Raji (cell line): ENCODE measurements around the gene CHRM1.

Experiments
- POLR2A ChIP-seq: IDR thresholded peaks from 2 replicates; pipeline ENCODE4 v1.6.1; 2011; ENCODE audit warnings: low read depth, low read length, control low read depth; ENCODE audit not compliant: insufficient read depth

CHRM1 gene

DNA sequence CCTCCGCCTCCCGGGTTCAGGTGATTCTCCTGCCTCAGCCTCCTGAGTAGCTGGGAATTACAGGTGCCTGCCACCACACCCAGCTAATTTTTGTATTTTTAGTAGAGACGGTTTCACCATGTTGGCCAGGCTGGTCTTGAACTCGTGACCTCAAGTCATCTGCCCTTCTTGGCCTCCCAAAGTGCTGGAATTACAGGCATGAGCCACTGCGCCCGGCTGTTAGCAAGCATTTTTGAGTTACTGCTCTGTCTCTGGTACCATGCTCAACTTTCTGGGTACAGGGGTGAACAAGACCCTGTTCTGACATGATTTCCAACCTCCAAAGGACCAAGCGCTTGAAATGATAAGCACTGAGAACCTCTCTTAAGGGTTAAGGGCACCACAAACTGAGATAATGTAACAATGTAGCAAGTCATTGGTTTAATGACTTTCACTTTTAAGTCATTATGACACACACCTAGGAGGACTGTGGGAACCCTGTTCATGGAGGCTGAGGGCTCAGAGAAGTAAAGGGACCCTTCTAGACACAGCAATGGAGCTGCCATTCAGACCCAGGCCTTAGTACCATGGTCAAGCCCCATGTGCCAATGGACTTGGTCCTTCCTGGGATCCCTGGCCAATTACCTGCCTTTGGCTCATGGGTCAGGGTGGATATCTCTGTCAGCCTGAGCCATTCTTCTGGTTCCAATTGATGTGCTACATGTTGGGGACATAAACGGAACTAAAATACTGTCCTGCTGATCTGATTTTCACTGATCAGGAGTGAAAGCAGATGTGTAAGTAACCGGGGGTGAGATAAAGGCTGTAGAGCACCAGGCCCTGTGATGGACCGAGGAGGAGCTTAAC, 28.9 kb downstream of the CHRM1 start:
- no peak for TF ChIP-seq POLR2A

DNA sequence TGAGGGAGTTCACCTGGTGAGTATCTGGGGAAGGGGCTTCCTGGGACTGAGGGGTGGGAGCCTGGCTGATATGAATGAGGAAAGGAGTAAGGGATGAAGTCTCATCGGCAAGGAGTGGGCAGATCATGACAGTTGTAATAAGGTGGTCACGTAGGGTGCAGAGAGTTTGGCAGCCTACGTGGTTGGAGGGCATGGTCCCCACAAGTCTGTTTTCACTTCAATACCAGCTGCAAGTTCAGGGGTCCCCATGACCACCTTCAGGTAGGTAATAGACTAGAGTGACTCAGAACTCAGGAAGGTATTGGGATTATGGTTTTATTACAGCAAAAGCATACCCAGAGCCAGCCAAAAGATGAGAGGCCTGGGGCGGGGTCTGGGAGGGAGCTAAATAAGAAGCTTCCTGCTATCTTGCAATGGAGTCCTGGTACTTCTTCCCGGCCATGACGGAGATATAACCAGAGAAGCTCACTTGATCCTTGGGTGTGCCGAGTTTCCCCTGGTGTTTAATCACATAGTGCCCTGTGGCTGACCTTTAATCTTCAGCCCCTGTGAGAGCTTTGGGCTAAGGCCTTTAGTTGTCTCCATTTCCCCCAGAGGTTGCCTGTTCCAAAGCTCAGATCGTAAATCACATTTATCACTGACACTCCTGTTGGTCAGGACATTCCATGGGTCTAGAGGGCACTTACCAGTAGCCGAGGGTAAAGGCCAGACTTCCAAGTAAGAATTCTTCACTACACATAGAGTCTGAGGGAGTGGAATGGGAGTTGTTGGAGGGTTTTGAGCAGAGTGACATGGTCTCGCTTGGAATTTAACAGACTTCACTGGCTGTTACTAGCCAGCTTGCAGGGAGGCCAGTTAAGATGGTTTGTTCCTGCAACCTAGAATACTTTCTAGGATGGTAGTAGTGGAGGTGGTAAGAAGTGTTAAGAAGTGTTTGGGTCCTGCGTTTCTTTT, 31.4 kb downstream of the CHRM1 start:
- no peak; the same call in 1 of the 2 replicates for TF ChIP-seq POLR2A

DNA sequence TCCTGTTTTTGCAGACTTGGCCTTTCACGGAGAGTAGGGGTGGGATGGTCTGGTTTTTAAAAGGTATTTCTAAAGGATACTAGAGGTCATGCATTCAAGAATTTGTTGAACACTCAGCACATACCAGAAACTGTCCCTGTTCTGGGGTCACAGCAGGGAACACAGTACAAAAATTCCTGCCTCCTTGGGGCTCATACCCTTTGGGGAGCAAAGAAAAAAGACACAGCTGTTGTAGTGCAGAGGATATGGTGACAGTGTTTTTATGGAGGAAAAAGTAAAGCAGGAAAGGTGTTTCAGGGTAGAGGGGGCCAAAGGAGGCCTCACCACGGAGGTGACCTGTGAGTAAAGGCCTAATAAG, 32.1 kb downstream of the CHRM1 start:
- TF ChIP-seq POLR2A: no peak

DNA sequence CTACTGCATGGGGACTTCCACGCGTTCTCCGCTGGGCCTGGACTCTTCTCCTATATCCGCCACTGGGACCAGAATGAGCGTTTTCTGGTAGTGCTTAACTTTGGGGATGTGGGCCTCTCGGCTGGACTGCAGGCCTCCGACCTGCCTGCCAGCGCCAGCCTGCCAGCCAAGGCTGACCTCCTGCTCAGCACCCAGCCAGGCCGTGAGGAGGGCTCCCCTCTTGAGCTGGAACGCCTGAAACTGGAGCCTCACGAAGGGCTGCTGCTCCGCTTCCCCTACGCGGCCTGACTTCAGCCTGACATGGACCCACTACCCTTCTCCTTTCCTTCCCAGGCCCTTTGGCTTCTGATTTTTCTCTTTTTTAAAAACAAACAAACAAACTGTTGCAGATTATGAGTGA, 32.8 kb downstream of the CHRM1 start:
- no peak for TF ChIP-seq POLR2A

DNA sequence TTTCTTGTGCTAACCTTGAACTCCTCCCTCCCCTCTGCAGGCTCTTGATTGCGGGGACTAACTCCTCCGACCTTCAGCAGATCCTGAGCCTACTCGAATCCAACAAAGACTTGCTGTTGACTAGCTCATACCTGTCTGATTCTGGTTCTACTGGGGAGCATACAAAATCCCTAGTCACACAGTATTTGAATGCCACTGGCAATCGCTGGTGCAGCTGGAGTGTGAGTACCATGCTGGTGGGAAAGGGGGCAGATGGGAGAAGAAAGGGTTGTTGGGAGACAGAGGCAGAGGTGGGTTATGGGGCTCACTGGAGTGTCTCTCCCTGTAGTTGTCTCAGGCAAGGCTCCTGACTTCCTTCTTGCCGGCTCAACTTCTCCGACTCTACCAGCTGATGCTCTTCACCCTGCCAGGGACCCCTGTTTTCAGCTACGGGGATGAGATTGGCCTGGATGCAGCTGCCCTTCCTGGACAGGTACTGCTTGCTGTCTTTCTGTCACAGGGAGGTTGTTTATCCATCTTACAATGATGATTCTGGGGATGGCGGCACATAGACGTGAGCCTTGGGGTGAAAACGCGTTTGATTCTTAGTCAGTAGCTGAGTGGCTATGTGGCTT, 35.9 kb downstream of the CHRM1 start:
- no peak for TF ChIP-seq POLR2A

DNA sequence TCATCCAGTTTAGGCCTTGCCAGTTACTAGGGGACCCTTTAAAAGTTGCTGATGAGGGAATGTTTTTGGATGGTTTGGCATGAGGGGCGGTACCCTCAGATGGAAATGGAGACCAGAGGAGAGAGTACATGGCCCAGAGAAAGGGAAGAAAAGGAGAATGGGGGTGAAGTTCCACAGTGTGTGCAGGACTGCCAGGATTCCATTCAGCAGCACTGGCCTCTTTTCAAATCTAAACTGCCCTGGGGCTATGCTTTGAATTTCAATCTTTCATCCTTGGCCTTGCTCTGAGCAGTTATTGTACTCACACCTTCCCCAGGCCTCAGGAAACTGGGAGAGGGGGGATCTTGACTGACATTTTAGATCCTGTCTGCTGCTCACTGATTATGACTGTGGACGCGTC, 37.5 kb downstream of the CHRM1 start:
- no peak for TF ChIP-seq POLR2A

DNA sequence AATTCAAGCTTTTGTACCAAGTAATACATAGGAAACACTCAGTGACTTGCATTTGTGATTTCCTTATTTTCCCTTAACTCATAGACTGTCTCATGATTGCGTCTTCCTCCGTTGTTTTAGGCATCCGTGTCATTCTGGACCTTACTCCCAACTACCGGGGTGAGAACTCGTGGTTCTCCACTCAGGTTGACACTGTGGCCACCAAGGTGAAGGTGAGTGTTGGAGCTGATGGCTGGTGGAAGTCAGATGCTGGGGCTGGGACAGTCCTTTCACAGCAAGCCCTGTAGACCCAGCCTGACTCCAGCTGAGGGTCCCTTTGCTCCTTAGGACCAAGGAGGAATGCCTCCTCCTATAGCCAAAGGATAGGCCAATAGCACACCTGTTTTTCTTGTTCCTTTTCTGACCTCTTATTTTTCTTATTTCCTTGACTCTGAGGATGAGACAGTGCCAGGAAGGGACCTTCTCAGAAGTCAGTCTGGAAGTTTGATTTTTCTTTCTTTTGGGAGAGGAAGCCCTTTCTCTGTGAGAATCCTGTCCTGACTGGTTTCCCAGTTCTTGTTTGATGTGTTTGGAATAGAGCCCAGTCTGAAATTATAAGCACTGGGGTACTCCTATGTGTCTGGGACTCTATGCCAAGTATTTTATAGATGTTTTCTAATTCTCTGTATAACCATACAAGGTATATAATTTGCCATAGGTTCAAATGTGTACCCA, 38.2 kb downstream of the CHRM1 start:
- TF ChIP-seq POLR2A: no peak

DNA sequence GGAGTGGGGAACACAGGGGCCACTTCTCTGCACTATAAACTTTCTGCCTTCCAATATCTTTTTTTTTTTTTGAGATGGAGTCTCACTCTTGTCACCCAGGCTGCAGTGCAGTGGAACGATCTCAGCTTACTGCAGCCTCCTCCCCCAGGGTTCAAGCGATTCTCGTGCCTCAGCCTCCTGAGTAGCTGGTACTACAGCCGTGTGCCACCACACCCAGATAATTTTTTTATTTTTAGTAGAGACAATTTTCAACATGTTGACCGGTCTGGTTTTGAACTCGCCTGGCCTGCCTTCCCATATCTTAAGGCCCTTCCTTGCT, 38.8 kb downstream of the CHRM1 start:
- no peak for TF ChIP-seq POLR2A

DNA sequence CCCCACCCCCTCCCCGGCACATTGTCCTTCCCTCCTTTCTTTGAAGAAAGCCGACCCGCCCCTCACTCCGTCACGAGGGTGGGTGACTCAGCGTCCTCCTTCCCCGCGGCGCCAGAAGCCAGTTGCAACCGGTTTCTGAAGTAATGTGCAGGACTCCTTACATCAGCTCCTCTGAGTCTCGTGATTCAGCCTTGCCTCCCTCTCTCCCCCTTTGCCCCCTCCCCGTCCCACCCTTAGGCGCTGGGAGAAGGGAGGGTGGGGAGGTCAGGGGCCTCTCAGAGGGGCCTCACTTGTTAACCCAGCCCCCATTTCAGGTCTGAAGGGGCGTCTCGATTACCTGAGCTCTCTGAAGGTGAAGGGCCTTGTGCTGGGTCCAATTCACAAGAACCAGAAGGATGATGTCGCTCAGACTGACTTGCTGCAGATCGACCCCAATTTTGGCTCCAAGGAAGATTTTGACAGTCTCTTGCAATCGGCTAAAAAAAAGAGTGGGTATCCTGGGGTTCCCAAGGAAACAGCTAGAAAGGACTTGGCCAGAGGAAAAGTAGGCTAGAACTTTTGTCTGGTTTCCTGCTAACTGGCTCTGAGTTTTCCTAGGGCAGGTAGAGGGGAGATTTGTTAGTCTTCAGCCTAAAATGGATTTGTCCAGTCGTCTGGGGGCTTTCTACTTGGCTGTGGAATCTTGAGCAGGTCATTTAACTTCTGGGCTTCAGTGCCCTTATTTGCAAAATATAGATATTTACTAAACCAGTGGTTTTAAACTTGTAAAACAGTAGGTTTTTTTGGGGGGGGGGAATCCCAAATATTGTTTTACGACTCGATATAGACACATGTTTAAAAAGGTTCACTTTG, 39.4 kb downstream of the CHRM1 start:
- TF ChIP-seq POLR2A: no peak

DNA sequence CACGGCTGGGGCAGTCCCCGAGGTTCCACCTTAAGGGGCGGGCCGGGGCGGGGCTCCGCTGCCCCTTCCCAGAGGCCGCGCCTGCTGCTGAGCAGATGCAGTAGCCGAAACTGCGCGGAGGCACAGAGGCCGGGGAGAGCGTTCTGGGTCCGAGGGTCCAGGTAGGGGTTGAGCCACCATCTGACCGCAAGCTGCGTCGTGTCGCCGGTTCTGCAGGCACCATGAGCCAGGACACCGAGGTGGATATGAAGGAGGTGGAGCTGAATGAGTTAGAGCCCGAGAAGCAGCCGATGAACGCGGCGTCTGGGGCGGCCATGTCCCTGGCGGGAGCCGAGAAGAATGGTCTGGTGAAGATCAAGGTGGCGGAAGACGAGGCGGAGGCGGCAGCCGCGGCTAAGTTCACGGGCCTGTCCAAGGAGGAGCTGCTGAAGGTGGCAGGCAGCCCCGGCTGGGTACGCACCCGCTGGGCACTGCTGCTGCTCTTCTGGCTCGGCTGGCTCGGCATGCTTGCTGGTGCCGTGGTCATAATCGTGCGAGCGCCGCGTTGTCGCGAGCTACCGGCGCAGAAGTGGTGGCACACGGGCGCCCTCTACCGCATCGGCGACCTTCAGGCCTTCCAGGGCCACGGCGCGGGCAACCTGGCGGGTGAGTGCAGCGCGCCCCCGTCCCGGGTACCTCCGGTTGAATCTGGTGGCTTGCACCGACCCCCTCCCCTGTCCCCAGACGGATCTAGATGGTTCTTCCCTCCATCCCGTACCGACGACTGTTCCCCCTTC, 40.2 kb downstream of the CHRM1 start, which contains the start of gene SLC3A2:
SLC3A2 (plus strand) TSS at position 94 of the 776 bp plus-strand sequence; CDS start at position 222, 128 bp downstream.
- peak; percentile 98 for TF ChIP-seq POLR2A

DNA sequence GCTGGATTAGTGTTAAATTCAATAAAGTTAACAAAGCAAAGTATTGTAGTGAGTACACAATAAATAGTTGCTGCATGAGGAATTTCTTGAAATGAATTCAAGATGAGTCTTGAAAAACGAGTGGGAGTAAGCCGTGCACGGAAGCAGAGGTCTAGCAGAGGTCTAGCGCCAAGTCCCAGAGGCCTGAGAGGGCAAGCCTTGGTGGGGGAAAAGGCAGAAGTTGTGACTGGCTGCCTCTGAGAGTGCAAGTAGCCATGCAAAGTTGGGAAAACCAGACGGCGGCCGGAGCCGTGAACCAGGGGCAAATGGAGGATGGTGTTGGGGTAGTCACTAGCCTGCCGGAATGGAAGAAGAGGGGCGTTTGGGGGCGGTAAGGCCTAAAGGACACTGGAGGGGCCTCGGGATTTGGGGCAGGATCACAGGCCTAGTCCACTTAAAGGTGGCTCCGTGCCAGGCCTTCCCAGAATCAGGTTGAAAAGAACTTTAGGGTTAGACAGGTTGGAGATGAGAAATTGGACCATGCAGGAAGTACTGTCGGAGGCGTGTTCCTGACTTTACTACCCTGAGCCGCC, 40.8 kb downstream of the CHRM1 start:
- TF ChIP-seq POLR2A: no peak

DNA sequence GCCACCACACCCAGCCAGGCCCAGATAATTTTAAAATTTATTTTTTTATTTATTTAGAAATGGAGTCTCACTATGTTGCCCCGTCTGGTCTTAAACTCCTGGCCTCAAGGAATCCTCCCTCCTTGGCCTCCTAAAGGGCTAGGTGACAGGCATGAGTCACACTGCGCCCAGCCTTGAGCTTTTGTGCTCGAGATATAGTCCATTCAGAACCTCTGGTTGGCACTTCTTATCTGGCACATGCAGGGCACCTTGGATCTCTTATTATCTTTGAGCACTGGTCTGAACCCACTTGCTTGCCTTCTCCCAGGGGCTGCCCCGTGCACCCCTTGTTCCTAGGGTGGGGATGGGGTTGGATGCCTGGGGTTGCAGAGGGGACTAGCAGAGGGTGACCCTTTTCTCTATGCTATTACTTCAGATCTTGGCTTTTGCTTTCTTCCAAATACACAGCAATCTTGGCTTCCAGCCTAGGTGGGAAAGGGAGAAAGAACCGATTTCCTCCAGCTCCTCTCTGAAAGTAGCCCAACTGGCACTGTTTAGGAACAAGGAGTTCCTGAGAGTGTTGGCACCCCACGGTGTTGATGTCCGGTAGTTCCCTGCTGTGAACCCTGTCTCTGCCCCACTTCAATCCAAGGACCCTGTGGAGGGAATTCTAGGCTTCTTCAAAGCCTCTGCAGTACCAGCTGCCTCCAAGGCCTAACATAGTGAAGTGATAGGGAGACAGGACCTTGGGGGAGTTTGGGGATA, 41.8 kb downstream of the CHRM1 start:
- no peak for TF ChIP-seq POLR2A
